ENCODE measurements around the gene GFRA1. TPM values are rescaled to one million over a fixed set of nuclear protein-coding genes. Genes with fewer than 3 reads are reported as not detected.

GFRA1 gene
- polyA plus RNA-seq, 4 donors = 24.0 to 104 (median 27.0) TPM

DNA sequence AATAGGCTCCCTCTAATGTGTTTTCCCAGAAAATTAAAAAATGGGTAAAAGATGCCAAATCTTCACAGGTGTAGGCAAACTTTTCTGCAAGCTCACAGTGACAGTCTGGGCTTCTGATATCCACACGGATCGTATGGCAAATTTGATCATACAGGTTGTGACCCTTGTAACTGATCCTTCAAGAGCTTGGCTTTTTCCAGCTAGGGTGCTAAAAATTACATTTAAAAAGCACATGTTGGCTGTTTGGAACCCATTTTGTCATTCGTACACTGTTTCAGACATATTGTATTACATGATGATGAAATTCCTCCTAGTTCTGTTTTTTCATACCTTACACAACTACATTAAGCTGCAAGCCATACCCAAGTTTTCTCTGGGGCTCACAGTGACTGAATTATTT is 138.7 kb downstream of the GFRA1 start:
- DNase-seq (ENCODE audit: low read depth in 4 of 4, low spot score in 3 of 4) = no peak

DNA sequence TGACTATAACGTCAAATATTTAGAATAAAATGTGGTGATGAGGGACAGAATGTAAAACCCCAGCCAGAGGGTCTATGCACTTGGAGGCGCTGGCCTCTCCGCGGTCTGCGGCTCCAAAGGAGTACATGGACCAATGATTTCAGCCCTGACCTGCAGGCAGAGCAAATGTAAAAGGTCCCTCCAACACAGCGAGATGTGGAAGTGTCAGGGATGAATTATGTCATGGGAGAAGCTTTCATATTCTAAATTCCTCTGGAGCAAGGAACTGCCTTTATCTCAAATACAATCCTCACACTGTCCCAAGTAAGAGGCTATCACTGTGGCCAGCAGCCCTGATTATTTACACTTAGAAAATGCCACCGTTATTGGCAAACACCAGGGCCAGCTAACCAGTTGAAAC is 139.4 kb downstream of the GFRA1 start:
- no peak for DNase-seq (ENCODE audit: low read depth in 4 of 4, low spot score in 3 of 4)

DNA sequence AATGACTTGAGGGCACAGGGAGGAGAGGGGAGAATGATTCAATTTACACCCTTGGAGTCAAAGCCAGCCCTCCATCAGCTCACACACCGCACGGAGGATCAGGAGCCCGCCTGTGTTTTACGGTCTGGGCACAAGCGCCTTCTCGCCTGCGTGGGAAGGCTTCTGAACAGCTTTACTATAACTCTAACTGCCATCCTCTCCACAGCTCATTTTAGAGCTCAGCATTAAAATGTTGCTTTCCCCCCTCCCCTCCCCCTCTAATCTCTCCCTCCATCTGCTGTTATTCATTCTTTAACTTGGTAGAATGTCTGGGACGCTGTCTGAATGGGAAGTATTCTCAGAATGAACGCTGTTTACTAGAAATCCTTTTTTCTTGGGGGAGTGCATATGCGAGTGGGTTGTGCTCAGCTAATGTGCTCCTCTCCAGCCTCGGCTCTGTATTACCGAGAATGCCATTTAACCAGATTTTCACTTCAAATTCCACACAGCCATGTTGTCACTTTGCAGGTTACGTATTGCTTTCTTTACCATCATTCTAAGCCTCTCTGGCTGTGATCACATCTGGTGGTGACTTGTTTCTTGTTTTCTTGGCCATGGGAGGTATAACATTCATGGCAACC is 140.1 kb downstream of the GFRA1 start:
- DNase-seq (ENCODE audit: low read depth in 4 of 4, low spot score in 3 of 4) = no peak

DNA sequence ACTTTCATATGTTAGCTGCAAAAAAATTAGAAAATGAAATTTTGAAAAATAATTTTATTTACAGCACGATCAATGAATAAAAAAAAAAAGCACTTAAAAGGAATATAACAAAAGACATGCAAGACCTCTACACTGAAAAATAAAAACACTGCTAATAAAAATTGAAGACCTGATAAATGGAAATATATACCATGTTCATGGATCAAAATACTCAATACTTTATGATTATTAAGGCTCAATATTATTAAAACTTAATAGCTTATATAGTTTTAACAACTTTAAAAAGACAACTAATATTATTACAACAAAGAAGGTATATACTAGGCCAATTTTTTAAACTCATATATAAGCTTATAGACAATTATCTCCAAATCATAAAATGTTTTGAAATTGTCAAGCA is 143.0 kb downstream of the GFRA1 start:
- DNase-seq (ENCODE audit: low read depth in 4 of 4, low spot score in 3 of 4) = no peak

DNA sequence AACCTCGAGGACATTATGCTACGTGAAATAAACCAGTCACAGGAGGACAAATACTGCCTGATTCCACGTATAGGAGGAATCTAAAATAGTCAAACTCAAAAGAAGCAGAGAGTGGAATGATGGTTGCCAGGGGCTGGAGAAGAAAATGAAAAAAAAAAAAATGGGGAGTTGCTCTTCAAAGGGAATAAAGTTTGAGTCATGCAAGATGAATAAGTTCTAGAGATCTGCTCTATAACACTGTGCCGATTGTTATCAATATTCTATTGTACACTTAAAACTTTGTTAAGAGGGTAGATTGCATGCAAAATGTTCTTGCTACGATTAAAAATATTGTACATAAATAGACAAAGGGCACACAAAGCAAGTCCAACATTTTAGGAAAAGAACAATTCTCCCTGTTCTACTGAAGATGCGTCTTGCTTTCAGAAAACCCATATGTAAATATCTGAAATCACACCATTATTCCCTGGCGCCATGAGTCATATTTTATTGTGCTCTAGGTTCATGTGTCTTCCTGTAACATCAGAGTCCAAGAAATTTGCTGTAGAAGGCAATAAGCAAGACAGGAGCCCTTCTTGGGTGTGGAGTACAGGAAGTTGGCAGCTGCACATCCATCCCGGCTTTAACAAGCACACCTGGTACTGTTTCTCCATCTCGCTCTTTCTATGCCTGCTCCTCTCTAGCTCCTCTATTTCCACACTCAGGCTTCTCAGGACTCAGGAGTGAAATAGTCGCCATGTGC is 145.9 kb downstream of the GFRA1 start:
- DNase-seq (ENCODE audit: low read depth in 4 of 4, low spot score in 3 of 4) = no peak

DNA sequence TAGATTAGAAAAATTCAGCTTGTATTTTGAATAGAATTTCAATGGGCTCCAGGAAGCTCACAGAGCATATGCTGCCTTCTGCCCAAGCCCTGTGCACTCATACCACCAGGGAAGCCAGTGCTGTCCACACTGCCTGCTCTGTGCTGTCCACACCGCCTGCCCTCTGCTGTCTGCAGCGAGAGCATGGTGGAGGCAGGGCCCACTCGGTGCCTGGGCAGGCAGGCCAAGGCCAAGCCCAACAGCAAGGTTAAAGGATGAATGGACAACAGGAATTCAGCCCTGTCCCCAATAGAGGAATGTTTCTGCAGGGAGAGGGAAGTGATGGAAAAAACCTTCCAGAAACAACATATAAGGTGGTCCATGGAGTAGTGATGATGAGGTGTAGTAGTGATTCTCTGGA is 146.8 kb downstream of the GFRA1 start:
- DNase-seq (ENCODE audit: low read depth in 4 of 4, low spot score in 3 of 4) = no peak

DNA sequence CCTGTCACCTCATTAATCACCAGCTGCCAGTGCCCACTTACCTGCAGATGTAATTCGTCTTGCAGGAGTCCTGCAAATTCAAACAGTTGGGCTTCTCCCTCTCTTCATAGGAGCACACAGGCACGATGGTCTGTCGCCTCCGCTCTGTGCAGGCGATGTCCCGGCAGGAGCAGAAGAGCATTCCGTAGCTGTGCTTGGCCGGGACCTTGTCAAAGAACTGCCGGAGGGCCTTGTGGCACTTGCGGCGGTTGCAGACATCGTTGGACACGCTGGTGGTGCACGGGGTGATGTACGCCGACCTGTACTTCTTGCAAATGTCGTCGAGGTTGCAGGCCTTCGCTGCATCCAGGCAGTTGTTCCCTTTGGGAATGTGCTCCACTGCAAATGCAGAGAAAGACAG is 147.8 kb downstream of the GFRA1 start:
- no peak for DNase-seq (ENCODE audit: low read depth in 4 of 4, low spot score in 3 of 4)

DNA sequence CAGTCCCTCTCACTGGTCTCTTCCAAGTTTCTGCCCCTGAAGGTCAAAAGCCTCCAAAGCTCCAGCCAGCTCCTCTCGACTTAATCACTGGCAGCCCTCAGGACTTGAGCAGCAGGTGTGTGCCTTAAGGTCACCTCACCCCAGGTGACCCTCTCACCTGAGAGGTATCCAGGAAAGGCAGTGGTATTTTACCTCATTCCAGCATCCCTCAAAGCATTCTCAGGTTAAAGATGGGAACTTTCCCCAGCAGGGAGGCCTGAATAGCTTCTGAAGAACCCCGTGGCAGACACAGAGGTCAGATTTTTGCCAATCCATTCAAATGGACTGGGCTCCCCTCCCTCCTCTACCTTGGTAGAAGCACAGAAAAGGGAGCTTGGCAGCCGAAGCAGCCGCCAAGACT is 148.2 kb downstream of the GFRA1 start:
- DNase-seq (ENCODE audit: low read depth in 4 of 4, low spot score in 3 of 4) = no peak

DNA sequence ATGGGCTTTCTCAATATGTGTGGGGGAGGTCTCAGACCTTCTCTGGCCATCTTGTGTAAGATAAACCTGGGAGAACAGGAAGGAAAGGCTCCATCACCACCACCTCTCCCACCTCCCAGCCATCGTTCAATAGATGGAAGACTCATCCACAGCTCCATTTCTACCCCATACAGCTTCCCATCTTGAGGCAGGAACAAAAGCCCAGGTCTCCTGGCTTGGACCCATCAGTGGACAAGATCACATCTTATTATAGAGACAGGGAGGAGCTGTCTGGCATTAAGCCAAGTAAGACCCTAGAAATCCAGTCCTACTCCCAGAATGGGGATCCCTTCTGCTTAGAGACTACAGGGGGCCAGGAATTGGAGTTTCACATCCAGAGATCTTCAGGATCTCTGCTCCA is 150.3 kb downstream of the GFRA1 start:
- no peak for DNase-seq (ENCODE audit: low read depth in 4 of 4, low spot score in 3 of 4)

DNA sequence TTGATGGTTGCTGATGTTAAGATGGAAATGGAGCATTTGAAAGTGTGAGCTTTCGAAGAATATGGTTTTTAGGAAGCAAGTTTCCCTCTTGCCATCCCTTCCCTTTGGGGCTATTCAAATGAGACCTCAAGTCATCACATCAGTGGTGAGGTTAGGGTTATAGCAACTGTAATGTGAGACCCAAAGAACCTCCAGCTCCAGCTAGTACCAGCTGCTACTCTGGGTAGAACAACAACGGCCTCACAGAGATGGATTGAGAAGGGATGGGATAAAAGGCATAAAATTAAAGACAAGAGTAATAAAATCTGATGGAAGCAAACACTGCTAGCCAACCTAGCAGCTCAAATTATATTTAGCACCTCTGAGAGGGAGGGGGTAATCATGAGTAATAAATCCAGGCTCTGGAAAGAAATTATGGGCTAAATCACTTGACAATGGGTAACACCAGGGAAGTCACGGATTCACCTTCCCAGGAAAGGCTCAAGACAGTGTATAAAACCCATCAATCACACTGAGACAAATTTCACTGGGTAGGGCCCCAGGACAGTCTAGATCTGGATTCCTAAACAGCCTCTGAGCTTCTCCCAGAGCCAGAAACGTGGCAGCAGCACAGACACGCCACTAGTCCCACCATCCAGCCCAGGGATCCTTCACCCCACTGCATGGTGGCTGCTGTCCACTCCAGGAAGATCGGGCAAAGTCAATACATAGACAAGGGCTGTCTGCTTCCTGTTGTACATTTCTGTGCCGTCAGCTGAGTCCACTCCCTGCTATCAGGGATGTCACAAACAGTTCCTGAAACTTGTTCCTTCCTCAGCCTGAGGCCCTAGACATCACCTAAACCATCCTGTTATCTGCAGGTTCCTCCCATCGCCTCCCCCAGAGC is 151.1 kb downstream of the GFRA1 start:
- no peak for DNase-seq (ENCODE audit: low read depth in 4 of 4, low spot score in 3 of 4)

DNA sequence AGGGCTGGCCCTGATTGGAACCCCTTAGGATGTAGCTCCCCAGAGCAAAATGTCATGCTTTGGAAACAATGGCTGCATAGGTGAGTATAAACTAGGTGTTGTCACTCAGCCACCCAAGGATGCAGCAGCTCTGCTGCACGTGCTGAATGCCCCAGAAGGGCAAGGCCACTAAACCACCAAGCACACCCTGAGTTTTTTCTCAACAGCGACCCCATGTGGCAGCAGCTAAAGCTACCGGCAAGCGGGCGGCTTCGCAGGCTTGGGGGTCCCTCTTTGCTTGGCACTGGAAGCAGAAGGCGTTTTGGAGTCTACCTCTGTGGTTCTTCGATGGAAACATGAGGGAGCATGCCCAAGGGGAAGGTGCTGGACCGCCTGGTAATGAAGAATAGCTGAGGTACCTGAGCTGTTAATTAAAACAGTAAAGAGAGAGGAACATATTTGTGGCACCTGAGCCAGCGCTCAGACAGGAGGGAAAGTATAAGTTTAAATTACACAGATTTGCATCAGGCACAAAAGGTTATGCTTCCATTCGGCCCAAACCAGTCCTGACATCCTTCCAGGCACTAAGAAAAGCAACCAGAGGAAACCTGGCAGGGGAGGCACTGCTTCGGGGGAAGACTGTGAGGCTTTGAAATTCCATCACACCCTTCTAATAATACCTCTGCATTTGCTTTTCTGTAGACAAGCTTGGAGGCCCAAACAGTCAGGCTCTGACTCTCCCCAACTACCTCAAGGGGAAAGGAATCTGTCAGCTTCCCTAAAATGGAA is 152.1 kb downstream of the GFRA1 start:
- no peak for DNase-seq (ENCODE audit: low read depth in 4 of 4, low spot score in 3 of 4)

DNA sequence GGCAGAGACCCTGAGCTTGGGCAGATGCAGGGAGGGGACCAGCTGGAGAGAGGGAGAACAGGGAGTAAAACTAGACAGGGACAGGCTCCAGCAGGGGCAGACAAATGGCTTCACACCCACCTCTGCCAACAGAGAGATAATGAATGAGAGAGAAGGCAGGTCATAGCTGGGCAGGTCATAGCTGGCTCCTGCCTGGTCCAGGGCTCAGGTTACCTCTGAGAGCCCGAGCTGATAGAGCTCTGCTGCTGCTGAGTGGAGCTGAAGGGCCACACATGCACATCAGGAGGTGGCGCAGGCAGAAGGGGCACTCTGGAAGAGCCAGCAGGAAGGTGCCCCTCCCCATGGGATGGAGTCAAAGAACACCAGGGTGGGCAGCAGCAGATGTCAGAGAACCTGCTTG is 154.2 kb downstream of the GFRA1 start:
- DNase-seq (ENCODE audit: low read depth in 4 of 4, low spot score in 3 of 4) = no peak

DNA sequence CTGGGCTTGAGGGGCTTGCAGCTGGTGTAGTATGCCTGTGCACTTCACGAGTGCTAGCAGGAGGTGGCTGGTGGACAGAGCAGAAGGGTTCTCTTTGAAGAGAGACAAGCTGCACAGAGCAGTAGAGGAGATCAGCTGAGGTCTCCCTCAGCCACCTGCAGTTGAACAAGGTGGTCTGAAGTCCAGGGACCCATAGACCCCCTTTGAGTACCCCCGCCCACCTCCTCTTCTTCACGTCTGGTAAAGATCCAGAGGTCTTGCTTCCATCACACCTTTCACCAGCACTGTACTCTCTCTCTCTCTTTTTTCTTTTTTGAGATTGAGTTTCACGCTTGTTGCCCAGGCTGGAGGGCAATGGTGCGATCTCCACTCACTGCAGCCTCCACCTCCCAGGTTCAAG is 157.2 kb downstream of the GFRA1 start:
- DNase-seq (ENCODE audit: low read depth in 4 of 4, low spot score in 3 of 4) = no peak

DNA sequence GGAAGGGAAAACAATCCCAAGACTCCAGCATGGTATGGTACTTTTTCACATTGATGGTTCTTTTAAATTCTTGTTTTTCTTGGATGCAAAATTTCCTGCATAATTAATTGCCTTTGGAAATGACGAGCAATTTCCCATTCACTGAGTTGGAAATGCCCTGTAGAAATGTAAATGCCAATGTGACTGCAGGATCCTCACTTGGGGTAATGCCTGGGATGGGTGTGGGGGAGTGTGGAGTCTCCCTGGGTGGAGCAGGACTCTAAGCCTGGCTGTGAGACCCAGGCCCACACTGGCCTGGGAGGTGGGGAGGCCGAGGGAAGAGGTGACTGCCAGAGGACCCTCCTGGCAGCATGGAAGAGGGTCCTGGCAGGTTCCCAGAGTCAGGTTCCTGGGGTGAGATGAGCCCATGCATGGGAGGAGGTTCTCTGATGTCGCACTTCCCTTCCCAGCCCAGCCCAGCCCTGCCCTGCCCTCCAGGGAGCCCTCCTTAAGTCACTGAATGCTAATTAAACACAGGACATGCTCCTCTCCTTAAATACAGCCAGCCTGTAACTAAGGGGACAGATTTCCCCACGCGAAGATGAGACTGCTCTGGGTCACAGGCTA is 157.9 kb downstream of the GFRA1 start:
- DNase-seq (ENCODE audit: low read depth in 4 of 4, low spot score in 3 of 4) = no peak

DNA sequence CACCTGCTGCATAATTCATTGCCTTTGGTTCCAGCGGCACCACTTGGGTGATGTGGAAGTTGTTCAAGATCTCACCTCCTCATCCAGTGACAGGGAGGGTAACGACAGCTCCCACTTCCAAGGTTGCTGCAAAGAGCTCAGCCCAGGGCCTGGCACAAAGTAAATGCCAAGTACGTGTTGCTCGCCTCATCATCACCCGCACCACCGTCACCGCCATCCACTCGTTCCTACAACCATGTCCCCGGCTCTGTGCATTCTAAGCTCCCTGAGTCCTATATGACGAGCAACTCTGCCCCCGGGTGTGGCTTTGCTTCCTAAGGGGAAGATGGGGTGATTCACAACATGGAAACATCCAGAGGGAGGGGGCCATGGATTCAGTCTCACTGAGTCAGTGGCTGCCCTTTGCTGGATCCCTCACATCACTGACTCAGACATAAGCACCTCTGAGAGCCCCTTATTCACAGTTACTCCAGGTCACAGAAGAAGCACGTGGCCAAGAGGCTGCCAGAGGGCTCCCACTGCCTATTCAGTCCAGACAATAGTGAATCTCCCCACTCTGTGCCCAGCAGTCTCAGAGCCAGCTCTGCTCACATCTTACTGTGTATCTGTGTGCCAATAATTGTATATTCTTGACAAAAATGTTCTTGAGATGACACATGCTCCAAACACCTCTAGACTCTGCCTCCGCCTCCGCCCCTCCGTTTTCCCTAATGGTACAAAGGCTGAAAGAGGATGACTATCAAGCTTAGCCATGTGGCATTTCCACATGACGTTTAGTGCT is 159.1 kb downstream of the GFRA1 start:
- DNase-seq (ENCODE audit: low read depth in 4 of 4, low spot score in 3 of 4) = no peak

DNA sequence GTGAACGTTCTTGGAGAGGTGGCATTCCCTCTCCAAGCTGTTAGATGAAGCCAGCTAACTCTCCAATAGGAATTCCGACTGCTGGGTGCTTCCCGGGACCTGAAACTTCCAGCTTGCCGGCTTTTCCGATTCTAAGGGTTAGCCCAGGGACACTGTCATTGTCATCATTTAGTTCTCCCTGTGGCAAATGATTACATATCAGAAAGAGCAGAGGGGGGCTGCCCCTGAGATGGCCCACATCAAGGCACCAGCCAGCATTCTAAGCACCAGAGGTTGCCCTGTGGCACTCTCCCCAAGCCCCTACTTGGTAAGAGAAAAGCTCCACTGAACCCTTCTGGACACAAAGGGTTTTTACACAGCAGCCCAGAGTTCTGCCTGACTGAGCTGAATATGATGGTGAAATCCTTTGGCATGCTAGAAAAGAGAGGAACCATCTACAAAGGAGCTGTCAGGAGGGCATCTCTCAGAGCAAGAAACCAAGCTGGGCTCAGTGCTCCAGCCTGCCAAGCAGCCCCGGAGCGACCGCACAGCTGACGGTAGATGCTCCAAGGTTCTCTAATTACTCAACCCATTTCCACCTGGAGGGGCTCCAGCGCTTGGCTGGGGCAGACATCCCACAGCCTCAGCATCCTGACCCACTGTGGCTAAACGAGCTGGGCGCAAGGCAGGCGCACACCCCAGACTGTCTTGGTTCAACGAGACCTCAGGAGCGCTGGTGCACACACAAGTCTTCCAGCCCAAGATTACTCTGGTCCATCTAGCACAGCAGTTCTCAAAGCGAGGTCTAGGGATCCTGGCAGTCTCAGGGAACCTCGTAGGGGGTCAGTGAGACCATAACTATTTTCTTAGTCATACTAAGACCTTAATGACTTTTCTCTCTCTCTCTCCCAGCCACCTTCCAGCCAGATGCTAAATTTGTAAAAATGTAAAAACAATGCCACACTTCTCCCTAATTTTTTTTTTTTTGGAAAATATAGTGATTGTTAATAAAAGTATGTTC is 160.5 kb downstream of the GFRA1 start:
- no peak for DNase-seq (ENCODE audit: low read depth in 4 of 4, low spot score in 3 of 4)

DNA sequence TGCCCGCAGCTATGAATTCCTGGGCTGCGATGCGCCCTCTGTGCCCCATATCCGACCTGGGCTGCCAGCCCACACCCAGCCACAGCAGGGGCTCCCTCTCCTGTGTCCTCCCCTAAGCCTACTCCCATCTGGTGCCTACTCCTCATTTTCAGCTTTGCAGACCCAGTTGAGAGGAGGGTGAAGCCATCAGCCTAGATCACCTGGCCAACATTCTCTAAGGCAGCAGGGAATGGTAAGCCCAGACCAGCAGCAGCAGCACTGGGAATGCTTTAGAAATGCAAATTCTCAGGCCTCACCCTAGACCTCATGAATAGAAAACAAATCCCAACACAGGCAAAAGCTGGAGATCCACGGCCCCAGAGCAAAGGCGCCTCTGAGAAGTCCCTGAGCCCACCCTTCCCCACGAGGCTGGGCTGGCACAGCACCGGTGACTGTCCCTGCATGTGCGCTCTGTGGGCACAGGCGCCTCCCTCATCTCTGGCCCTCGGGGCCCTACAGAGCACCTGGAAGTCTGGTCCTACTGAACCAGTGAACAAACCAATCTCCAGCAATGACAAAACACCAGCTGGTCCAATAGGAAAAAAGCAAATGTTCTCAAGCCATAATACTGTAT is 161.4 kb downstream of the GFRA1 start:
- DNase-seq (ENCODE audit: low read depth in 4 of 4, low spot score in 3 of 4) = no peak

DNA sequence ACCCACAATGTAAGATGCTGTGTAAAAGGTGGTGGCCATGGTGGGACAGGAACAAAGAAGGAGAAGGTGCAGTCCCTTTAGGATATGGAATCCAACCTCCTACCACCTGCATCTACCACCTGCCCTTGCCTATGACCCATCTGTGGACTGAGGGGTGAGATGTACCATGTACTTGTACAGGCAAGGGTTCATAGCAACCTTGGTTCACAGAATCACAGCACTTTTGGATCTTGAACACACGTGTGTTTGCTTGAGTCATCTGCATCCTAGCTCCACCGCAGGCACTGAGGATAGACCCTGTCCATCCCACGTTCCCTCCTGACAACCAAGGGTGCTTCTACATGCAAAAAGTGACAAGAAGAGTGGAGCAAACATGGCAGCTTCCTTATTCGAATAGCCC is 162.3 kb downstream of the GFRA1 start:
- no peak for DNase-seq (ENCODE audit: low read depth in 4 of 4, low spot score in 3 of 4)
